HEK293T (cell line): ENCODE data around the gene NOC2L.

Experiments used
- CTCF ChIA-PET: fragments of 350-600 bp; formaldehyde crosslinking; extraction: SDS; loops from one replicate; lab custom pipeline; 2021; ENCODE audit warnings: antibody characterized with exemption, inconsistent platforms; lab: Yijun Ruan, JAX
- POLR2A ChIA-PET: fragments of 350-600 bp; formaldehyde crosslinking; extraction: SDS; loops from one replicate; lab custom pipeline; 2020; ENCODE audit warnings: antibody characterized with exemption, inconsistent platforms; lab: Yijun Ruan, JAX
- DNase-seq: peaks from one replicate; pipeline ENCODE4 v3.0.0; 2012; ENCODE audit warnings: mixed read lengths; ENCODE audit errors: extremely low spot score
- ARNT ChIP-seq: fragments of 450-650 bp; IDR thresholded peaks from 2 replicates; pipeline ENCODE4 v1.6.1; 2017; ENCODE audit warnings: mild to moderate bottlenecking
- BHLHE40 ChIP-seq: fragments of 450-650 bp; IDR thresholded peaks from 2 replicates; pipeline ENCODE4 v1.6.1; 2016; ENCODE audit warnings: mild to moderate bottlenecking, moderate library complexity, borderline replicate concordance
- CTBP1 ChIP-seq: fragments of 450-650 bp; IDR thresholded peaks from 2 replicates; pipeline ENCODE4 v1.6.1; 2016; ENCODE audit warnings: borderline replicate concordance
- ELF4 ChIP-seq: fragments of 450-650 bp; IDR thresholded peaks from 2 replicates; pipeline ENCODE4 v1.6.1; 2017; ENCODE audit warnings: antibody characterized with exemption
- FOXA1 ChIP-seq: fragments of 450-650 bp; IDR thresholded peaks from 2 replicates; pipeline ENCODE4 v1.6.1; 2016; ENCODE audit warnings: mild to moderate bottlenecking
- FOXK2 ChIP-seq: fragments of 450-650 bp; IDR thresholded peaks from 2 replicates; pipeline ENCODE4 v1.6.1; 2016; ENCODE audit warnings: mild to moderate bottlenecking
- FOXM1 ChIP-seq: fragments of 450-650 bp; IDR thresholded peaks from 2 replicates; pipeline ENCODE4 v1.6.1; 2017; ENCODE audit warnings: mild to moderate bottlenecking, borderline replicate concordance
- HDGF ChIP-seq: fragments of 450-650 bp; IDR thresholded peaks from 2 replicates; pipeline ENCODE4 v1.6.1; 2017; ENCODE audit warnings: antibody characterized with exemption, borderline replicate concordance
- L3MBTL2 ChIP-seq: fragments of 450-650 bp; conservative IDR thresholded peaks from 2 replicates; pipeline ENCODE4 v1.6.1; 2016; ENCODE audit warnings: mild to moderate bottlenecking
- LEF1 ChIP-seq: fragments of 450-650 bp; IDR thresholded peaks from 2 replicates; pipeline ENCODE4 v1.6.1; 2017; ENCODE audit warnings: mild to moderate bottlenecking, borderline replicate concordance
- NFRKB ChIP-seq: fragments of 450-650 bp; IDR thresholded peaks from 2 replicates; pipeline ENCODE4 v1.6.1; 2016; ENCODE audit warnings: mild to moderate bottlenecking, moderate library complexity
- SP1 ChIP-seq: fragments of 450-650 bp; IDR thresholded peaks from 2 replicates; pipeline ENCODE4 v1.6.1; 2017
- SUZ12 ChIP-seq: fragments of 450-650 bp; IDR thresholded peaks from 2 replicates; pipeline ENCODE4 v1.6.1; 2016; ENCODE audit warnings: mild to moderate bottlenecking
- TARDBP ChIP-seq: fragments of 450-650 bp; IDR thresholded peaks from 2 replicates; pipeline ENCODE4 v1.6.1; 2016
- ZNF384 ChIP-seq: fragments of 450-650 bp; IDR thresholded peaks from 2 replicates; pipeline ENCODE4 v1.6.1; 2016
- TF ChIP-seq, protein P1 (sequence below): fragments of 450-650 bp; IDR thresholded peaks from 2 replicates; pipeline ENCODE4 v1.6.1; 2016

The NOC2L gene

DNA sequence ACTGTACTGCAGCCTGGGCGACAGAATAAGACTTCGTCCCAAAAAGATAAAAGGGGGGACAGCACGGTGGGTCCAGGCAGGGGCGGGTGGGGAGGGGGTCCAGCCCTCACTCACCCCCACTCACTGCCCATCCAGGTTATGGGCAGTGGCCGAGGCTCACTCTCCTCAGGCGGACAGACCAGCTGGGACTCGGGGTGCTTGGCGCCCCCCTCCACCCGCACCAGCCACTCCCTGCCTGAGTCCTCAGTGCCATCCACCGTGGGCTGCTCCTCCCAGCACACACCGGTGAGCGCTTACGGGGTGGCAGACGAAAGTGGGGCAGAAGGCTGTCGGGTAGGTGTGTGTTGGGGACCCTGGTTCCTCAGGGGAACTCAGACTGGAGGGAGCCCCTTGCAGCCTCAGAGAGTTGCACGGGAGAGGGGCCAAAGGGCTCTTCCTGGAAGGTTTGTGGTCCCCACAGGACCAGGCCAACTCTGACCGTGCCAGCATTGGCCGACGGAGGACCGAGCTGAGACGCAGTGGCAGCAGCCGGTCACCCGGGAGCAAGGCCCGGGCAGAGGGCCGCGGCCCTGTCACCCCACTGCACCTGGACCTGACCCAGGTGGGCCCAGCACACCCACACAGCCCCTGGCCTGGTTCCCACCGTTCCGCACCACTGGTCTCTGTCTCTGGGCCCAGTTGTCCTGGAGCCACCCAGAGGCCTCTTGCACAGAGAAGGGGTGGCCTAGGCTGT is 13.8 kb upstream of the NOC2L start:
- TF ChIP-seq ZNF384 (no peak), FOXA1 (no peak), ARNT (no peak), LEF1 (no peak), BHLHE40 (no peak)
- no peak for DNase-seq
- CTCF ChIA-PET: no interaction called here
- POLR2A ChIA-PET: no interaction called here

DNA sequence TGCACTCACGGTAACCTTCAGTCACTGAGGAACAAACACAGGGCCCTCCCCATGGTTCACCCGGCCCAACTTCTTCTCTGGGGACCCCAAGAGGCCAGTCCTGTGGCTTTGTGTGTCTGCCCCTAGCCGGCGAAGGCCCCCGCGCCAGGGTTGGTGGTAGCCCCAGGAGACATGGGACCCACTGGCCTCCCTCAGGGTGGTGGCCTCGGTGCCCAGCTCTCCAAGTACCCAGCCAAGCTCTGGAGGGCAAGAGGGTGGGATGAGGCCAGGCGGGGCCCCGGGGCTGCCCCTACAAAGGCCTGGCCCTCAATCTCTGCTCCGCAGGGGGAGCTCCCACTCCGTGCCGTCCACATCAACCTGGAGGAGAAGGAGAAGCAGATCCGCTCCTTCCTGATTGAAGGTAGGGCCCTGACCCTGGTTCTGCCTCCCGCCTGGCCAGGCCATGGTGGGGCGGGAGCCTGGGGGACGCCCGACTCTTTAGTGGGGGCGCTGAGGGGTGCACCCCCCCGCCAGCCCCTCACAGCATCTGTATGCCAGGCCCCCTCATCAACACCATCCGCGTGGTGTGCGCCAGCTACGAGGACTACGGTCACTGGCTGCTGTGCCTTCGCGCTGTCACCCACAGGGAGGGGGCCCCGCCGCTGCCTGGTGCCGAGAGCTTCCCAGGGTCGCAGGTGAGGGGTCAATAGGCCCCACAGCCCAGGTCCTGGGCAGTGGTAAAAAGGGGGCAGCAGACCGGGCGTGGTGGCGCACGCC is 12.9 kb upstream of the NOC2L start:
- DNase-seq: no peak
- POLR2A ChIA-PET: no interaction called here
- TF ChIP-seq TARDBP: no peak
- no peak for TF ChIP-seq FOXM1
- no peak for TF ChIP-seq LEF1
- TF ChIP-seq FOXA1: no peak
- no peak for TF ChIP-seq ZNF384
- TF ChIP-seq, protein P1, sequence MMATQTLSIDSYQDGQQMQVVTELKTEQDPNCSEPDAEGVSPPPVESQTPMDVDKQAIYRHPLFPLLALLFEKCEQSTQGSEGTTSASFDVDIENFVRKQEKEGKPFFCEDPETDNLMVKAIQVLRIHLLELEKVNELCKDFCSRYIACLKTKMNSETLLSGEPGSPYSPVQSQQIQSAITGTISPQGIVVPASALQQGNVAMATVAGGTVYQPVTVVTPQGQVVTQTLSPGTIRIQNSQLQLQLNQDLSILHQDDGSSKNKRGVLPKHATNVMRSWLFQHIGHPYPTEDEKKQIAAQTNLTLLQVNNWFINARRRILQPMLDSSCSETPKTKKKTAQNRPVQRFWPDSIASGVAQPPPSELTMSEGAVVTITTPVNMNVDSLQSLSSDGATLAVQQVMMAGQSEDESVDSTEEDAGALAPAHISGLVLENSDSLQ: no peak
- TF ChIP-seq L3MBTL2: no peak
- CTCF ChIA-PET: no interaction called here

DNA sequence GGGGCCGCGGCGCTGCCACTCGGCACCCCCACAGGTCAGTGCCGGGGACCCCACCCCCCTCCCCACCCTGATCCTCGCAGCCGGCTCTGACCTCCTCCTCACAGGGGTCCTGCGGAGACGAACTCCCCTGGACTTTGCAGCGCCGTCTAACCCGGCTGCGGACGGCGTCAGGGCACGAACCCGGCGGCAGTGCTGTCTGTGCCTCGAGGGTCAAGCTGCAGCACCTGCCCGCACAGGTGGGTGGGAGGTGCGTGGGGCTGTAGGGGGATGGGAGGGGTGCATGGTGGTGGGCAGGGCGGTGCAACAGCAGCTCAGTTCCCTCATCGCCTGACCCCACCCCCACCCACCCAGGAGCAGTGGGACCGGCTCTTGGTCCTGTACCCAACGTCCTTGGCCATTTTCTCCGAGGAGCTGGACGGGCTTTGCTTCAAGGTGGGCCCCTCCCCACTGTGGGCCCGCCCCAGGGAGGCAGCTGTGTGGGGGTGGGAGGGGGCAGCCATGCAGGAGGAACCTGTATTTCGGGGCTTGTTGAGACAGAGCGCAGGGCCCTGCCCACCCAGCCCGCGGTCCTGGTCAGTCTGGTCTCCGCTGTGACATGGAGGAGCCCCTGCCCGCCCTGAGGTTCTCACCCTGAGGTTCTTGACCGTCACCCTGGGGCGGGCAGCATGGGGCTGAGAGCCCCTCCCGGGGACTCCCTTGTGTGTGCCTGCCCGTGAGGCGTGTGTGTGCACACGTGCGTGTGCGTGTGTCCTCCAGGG is 12.1 kb upstream of the NOC2L start:
- TF ChIP-seq FOXA1: no peak
- no peak for TF ChIP-seq TARDBP
- no peak for TF ChIP-seq CTBP1
- no peak for TF ChIP-seq ELF4
- POLR2A ChIA-PET: no interaction called here
- CTCF ChIA-PET: no interaction called here
- DNase-seq: no peak

DNA sequence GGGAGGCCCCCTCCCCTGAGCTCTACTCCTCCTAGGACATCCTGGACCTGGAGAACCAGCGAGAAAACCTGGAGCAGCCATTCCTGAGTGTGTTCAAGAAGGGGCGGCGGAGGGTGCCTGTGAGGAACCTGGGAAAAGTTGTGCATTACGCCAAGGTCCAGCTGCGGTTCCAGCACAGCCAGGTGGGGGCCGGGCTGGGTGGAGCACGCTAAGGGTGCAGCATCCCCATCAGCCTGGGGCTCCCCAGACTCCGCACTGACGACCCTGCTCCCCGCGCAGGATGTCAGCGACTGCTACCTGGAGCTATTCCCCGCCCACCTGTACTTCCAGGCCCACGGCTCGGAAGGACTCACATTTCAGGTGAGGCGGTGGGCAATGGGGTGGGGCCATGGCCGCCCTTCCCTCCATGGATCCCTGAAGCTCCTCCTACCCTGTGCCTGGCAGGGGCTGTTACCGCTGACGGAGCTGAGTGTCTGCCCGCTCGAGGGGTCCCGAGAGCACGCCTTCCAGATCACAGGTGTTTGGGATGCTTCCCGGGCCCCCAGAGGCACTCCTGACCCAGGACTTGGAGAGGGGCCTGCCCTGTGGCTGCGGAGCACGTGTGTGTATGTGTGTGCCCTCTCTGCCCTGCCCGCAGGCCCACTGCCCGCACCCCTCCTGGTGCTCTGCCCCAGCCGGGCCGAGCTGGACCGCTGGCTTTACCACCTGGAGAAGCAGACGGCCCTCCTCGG is 11.4 kb upstream of the NOC2L start:
- ChIA-PET POLR2A (no interaction called here), CTCF (no interaction called here)
- DNase-seq: no peak

DNA sequence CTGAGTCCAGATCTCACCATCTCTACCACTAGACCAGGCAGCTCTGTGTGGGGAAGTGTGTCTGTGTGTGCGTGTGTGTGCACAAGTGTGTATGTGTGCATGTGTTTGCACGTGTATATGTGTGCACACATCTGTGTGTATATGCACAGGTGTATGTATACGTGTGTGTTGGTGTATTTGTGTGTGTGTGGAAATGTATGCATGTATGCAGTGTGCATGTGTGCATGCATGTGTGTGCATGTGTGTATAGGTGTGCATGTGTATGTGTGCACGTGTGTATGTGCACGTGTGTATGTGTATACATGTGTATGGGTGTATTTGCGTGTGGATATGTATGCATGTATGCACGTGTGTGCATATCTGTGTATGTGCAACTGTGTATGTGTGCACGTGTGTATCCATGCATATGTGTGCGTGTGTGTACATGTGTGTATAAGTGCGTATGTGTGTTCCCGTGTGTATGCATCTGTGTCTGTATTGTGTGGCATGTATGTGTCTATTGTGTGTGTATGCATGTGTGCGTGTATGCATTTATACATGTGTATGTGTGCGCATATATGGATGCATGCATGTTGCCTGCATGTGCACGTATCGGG is 10.3 kb upstream of the NOC2L start:
- TF ChIP-seq SUZ12 (no peak), FOXA1 (no peak), L3MBTL2 (no peak), BHLHE40 (no peak), TARDBP (no peak), FOXM1 (no peak), CTBP1 (no peak), HDGF (no peak), ELF4 (no peak), ARNT (no peak), SP1 (no peak), ZNF384 (no peak), LEF1 (no peak), NFRKB (no peak), FOXK2 (no peak)
- TF ChIP-seq, protein P1: no peak
- no peak for DNase-seq
- CTCF ChIA-PET: no interaction called here
- POLR2A ChIA-PET: no interaction called here

More for the DNA sequence above, 11.4 kb upstream of the NOC2L start:
- TF ChIP-seq SP1 (no peak), ARNT (no peak), SUZ12 (no peak)
